SIG-M5 treated with dmso at 0.1 percent for 504 hours (cell line): ENCODE data around the gene NLRC5.
"Not testable (repeated sequence)": the region's sequence is repeated elsewhere in the genome, so short reads cannot be mapped to it uniquely, and the experiment has no call there.

Source experiments
- DNase-seq: peaks from one replicate; lab custom pipeline; 2025; ENCODE audit not compliant: unreplicated experiment; lab: John Stamatoyannopoulos, UW

NLRC5 gene

GRCh38 chr16:57096192-57096591 lies 106.8 kb downstream of the NLRC5 start:
- DNase-seq = no peak

GRCh38 chr16:57096793-57097192 lies 107.4 kb downstream of the NLRC5 start:
- DNase-seq = no peak

GRCh38 chr16:57098188-57098841 lies 109.0 kb downstream of the NLRC5 start:
- DNase-seq = no peak

GRCh38 chr16:57099965-57100364 lies 110.6 kb downstream of the NLRC5 start:
- not testable (repeated sequence) for DNase-seq

GRCh38 chr16:57100445-57100844 lies 111.1 kb downstream of the NLRC5 start:
- no peak for DNase-seq

- DNase-seq = no peak
These were observed 113.8 kb downstream of the NLRC5 start for GRCh38 chr16:57102888-57103851.

GRCh38 chr16:57104706-57105105 lies 115.3 kb downstream of the NLRC5 start:
- no peak for DNase-seq

- no peak for DNase-seq
These were observed 115.8 kb downstream of the NLRC5 start for GRCh38 chr16:57105184-57105583.

- DNase-seq = no peak
These were observed 117.4 kb downstream of the NLRC5 start for GRCh38 chr16:57106767-57107166.

- no peak for DNase-seq
These were observed 118.1 kb downstream of the NLRC5 start for GRCh38 chr16:57107321-57107922.

GRCh38 chr16:57108432-57108831 lies 119.1 kb downstream of the NLRC5 start:
- DNase-seq = no peak

GRCh38 chr16:57109259-57110105 lies 120.1 kb downstream of the NLRC5 start:
- DNase-seq = not testable (repeated sequence)

- no peak for DNase-seq
These were observed 121.6 kb downstream of the NLRC5 start for GRCh38 chr16:57110937-57111336.

- DNase-seq = no peak
These were observed 122.1 kb downstream of the NLRC5 start for GRCh38 chr16:57111420-57111819.

- no peak for DNase-seq
These were observed 123.2 kb downstream of the NLRC5 start for GRCh38 chr16:57112403-57113041.

GRCh38 chr16:57113042-57113453 lies 123.7 kb downstream of the NLRC5 start:
- DNase-seq = no peak

GRCh38 chr16:57113664-57114063 lies 124.3 kb downstream of the NLRC5 start:
- no peak for DNase-seq

GRCh38 chr16:57115168-57115513 lies 125.8 kb downstream of the NLRC5 start:
- no peak for DNase-seq

GRCh38 chr16:57115514-57116182 lies 126.3 kb downstream of the NLRC5 start:
- DNase-seq = no peak
